CD1c-positive myeloid dendritic cell (primary cell): ENCODE results near the gene DBP.

Source experiments
- DNase-seq: peaks from one replicate; pipeline ENCODE4 v3.0.0-alpha.2; 2016; ENCODE audit errors: extremely low spot score

Gene DBP

GRCh38 chr19:48613024-48613851, 23.9 kb downstream of the DBP start:
- DNase-seq: no peak

- DNase-seq: peak; percentile 19
Measured at GRCh38 chr19:48611872-48612271, 25.3 kb downstream of the DBP start.

DNA sequence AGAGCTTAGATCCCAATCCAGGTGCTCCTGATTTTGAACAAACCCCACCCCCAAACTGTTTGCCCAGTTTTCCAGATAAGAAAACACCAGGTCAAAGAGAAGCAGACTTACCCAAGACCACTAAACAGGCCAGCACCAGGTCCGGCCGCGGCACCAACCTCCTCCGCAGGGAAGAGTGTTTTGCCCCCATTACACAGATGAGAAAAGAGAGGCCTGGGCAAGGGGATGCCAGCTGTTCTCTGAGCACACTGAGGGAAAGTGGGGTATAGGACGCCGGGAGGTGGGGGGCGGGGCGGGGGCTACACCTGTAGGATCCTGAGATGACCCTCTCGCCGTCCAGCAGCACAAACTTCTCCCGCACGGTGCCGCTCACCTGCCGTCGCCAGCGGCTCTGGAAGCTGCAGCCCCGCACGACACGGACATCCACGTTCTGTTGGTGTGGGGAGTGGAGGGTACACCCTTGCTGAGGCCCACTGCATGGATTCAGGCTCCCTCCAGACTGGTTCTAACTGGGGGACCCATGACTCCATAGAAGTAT, 27.5 kb downstream of the DBP start:
- DNase-seq: no peak

GRCh38 chr19:48608798-48609263, 28.3 kb downstream of the DBP start:
- DNase-seq: peak; percentile 82

GRCh38 chr19:48607359-48607755, 29.8 kb downstream of the DBP start:
- no peak for DNase-seq

GRCh38 chr19:48606463-48607358, 30.5 kb downstream of the DBP start, which contains the start of gene SPACA4:
SPACA4 (plus strand) TSS chr19:48606742; CDS start chr19:48606979, 237 bp downstream.
- DNase-seq: no peak

DNA sequence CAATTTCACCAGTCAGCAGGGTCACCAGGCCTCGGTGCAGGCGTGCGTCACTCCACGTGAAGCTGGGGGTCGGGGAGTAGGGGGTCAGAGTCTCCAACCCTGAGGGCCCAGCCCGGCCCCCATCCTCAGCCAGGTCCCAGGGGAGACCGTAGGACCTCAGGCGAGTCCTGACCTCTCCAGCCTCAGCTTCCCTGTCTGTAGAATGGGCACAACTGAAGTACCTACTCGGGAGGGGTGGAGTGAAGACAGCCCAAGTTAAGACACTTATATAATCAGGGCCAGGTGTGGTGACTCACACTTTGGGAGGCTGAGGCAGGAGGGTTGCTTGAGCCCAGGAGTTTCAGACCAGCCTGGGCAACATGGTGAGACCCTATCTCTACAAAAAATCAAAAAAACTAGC, 33.3 kb downstream of the DBP start:
- no peak for DNase-seq

GRCh38 chr19:48603449-48603848, 33.7 kb downstream of the DBP start:
- no peak for DNase-seq

GRCh38 chr19:48603001-48603400, 34.2 kb downstream of the DBP start:
- no peak for DNase-seq

- no peak for DNase-seq
Measured at GRCh38 chr19:48600679-48601417, 36.3 kb downstream of the DBP start.

DNA sequence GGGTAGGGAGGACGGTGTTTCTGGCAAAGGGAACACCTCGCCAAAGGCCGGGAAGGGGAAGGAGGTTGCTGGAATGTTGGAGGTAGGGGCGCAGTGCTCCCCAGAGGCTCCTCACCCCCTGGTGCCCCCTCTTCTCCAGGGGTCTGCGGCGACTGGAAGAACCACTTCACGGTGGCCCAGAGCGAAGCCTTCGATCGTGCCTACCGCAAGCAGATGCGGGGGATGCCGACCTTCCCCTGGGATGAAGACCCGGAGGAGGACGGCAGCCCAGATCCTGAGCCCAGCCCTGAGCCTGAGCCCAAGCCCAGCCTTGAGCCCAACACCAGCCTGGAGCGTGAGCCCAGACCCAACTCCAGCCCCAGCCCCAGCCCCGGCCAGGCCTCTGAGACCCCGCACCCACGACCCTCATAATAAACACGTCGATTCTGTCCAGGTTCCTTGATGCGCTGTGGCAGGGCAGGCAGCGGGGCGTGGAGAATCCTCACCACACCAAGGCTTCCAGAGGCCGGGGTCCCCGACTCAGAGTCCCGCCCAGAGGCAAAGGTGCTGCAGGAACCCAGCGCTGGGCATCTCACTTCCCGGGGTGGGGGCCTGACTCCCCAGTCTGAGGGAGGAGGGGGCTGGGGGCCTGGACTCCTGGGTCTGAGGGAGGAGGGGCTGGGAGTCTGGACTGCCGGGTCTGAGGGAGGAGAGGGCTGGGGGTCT, 38.0 kb downstream of the DBP start:
- DNase-seq: no peak

DNA sequence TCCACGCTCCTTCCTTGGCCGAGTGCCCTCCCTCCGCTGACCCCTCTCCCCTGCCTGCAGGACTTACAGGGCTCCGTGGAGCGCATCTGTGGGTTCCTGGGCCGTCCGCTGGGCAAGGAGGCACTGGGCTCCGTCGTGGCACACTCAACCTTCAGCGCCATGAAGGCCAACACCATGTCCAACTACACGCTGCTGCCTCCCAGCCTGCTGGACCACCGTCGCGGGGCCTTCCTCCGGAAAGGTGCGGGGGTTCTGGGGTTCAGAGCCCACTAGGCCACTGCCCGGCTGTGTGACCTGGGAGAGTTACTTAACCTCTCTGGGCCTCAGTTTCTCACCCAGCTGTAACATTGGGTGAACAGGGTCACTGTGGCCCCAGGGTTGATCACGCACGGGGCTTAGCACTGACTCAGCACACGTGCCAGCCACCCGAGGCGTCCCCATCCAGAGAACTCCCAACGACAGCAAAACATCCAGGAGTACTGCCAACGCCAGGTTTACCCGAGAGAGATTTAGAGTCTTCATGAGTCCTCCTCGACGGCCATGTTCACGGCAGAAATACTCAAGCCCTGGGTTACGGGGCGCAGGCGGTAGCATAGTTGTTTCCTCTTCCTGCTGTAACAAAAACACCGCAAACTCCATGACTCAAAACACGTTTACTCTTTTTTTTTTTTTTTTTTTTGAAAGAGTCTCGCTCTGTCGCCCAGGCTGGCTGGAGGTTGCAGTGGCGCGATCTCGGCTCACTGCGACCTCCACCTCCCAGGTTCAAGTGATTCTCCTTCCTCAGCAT, 40.3 kb downstream of the DBP start:
- DNase-seq: peak; percentile 58

DNA sequence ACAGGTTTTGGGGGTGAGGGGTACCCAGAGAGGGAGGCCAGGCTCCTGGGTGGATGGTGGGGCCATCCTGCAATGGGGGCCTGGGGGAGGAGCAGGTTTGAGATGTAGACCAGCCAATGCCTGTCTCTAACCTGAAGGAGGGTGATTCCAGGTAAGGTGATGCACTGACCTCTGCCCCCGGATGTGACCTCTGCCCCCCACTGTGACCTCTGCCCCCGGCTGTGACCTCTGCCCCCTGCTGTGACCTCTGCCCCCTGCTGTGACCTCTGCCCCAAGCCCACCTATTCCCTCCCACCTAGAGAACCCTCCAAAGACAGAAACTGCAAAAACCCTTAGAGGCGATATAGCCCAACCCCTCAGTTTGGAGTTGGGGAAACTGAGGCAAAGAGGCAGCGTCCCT, 40.9 kb downstream of the DBP start:
- no peak for DNase-seq

DNA sequence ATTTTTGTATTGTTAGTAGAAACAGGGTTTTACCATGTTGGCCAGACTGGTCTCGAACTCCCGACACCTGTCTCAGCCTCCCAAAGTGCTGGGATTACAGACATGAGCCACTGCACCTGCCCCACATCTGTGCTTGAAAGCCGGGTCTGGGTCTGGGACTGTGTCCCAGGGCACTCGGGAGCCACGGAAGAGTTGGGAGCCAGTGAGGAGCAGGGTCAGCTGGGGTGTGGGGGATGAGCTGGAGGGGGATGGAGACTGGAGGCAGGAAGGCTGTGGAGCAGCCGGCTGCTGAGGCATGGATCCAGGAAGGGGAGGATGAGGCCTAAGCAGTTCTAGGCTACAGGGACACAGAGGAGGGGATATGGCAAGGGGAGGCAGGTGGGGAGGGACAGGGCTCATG, 41.3 kb downstream of the DBP start:
- DNase-seq: no peak

DNA sequence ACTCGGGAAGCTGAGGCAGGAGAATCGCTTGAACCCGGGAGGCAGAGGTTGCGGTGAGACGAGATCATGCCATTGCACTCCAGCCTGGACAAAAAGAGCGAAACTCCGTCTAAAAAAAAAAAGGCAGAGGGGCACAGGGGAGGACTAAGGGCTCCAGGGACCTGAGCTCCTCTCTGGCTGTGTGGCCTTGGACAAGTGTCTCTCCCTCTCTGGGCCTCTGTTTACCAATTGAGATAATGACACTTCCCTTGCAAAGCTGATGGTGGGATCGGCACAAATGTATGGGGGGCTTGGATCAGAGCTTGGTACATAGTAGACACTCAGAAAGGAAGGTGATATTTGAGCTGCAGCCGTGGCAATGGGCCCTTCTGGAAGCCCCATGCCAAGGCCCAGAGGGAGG, 42.0 kb downstream of the DBP start:
- no peak for DNase-seq

DNA sequence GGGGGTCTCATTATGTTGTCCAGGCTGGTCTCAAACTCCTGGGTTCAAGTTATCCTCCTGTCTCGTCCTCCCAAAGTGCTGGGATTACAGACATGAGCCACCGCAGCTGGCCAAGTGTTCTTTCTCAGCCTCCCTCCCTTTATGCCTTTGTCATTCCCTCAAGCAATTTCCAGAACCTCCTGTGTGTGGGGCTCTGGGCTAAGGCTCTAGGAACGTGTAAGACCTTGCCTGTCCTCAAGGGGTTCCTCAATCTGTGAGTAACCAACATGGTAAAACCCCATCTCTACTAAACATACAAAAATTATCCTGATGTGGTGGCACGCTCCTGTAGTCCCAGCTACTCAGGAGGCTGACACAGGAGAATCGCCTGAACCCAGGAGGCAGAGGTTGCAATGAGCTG, 46.2 kb downstream of the DBP start:
- DNase-seq: peak; percentile 17

DNA sequence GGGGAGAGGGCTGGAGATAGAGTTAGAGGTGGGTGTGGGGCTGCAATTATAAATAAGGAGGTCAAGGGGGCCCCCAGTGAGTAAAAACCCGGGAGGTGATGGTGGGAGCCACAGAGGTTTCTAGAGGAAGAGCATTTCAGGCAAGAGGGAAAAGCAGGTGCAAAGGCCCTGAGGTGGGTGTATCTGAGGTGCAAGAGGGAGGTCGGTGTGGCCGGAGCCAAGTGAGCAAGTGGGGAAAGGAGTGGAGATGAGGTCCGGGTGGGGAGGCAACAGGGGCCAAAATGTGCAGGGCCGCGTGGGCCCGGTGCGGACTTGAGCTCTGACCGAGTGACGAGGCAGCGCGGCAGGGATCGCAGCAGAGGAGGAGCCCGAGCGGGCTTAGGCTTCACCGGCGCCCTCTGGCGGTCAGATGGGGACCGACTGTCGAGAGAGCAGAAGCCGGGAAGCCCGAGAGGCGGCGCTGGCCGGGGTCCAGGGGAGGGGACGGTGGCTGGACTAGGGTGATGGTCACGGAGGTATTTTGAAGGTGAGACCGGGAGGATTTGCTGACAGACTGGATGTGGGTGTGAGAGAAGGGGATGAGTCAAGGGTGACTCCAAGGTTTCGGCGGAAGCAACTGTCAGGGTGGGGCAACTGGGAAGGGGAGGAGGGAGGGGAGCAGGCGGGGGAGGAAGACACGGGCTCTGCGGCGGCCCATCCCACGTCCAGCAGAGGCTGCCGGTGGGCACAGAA, 48.3 kb downstream of the DBP start:
- DNase-seq: peak; percentile 93

DNA sequence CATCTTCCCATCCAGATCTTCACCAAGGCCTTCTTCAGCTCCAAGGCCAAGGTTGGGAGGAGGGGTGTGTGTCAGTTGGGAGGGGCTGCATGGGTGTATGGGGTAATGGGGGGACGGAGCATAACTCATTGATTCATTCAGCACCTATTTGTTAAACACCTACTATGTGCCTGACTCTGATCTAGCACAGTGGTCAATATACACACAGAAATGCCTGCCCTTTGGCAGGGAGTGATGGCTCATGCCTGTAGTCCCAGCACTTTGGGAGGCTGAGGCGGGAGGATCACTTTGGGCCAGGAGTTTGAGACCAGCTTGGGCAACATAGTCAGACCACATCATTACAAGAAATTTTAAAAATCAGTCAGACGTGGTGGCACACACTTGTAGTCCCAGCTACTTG, 49.8 kb downstream of the DBP start:
- no peak for DNase-seq

DNA sequence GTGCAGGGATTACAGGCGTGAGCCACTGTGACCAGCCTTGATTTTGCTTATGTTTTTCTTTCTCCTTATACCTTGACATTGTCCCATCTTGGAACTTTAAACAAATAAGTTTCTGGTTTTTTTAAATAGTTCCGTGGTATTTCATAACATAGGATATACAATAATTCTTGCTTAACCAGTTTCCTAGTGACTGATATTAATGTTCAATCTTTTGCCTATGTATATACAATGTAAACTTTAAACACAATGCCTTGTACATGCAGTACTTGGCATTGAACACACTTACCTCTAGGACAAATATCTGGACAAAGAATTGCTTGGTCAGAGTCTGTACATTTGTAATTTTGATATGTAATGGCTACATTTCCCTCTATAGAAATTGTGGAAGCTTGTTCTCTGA, 55.0 kb downstream of the DBP start:
- DNase-seq: no peak
